Pulmonary artery endothelial cell (primary cell): Measurements from ENCODE around the gene POLD4. TPM values are rescaled to one million over a fixed set of nuclear protein-coding genes. Genes with fewer than 3 reads are reported as not detected.
"Not testable (repeated sequence)": the region's sequence is repeated elsewhere in the genome, so short reads cannot be mapped to it uniquely, and the experiment has no call there.

ENCODE experiments used
- DNase-seq: peaks from one replicate; pipeline ENCODE4 v3.0.0-alpha.2; 2011; ENCODE audit warnings: low read depth, low spot score
- total RNA-seq: library from RNA; depleted of rRNA; stranded (reverse); fragments of >200 nt; gene quantifications from 2 replicates; pipeline ENCODE4 v1.2.3, GENCODE V29; 2014

Gene POLD4
- total RNA-seq, 1 donor from 2014 or later = 29.2 TPM

DNA sequence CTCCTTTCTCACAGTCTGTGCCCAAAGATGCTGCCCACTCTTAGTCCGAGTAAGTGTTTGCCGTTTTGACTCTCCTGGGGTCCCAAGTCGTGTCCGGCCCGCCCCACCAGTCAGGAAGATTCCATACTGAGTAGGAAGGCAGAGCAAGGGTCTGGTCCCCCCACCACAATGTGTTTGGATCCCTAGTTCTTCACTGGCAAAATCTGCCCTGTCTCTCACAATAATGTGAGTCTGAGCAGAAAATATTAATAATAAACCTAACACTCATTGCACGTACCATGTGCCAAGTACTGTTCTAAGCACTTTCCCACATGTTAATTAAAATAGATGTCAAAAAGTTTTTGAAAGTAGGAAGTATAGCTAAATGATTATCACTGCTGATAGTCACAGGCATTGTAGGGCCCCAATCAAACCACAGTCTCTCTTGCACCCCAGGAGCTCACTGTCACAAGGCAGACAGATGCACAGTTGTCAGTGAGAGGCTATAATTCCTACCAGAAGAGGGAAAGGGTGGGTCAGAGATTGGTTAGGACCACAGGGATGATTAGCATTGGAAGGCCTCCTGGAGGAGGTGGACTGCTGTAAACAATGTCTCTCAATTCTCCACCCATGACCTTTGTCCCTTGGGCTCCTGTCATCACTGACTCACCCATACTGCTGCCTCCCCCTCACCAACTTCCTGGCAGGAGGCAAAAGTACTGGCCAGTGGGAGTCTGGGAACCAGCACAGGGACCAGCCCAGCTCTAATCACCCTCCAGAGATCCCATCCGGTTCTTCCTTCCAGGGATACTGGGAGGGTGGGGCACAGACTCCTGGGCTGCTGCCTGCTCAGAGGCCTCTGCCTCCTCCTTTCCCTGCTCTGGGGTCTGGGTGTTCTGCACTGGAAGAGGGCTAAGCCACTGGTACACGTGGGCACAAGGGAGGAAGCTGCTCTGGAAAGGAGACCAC is 1.0 kb upstream of the POLD4 start:
- DNase-seq = peak; percentile 82

DNA sequence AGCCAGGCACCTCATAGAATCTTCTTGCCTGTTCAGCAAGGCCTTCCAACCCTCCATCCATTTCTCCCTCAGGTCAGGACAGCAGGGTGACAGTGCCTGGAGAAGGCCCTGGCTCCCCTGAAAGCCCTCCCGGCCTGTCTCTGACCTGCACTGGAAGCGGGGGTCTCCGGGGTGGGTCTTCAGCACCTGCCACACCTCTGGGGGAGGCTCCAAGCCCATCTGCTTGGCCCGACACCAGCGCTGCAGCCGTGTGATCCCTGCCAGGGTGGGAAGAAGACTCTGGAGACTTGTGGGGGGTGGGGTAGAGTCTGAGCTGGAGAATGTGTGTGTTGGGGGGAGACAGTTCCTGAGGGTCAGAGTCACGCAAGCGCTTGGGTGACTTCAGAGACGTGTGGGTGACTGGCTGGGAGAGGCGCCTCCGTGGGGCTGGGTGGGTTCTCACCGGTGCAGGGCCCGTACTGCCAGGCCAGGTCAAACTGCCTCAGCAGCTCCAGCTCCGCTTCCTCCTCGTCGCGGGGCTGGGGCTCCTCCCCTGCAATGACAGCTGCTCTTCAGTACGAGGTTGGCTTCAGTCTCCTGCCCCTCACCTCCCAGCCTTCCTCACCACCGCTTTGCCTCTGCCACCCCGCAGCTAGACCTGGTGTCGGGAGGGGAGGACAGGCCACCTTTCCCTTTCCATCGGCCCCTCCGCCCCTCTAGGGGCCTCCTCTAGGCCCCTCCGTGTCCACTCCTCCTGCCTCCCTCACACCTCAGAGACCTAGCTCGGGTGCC is 615 bp downstream of the POLD4 start:
- DNase-seq = no peak

DNA sequence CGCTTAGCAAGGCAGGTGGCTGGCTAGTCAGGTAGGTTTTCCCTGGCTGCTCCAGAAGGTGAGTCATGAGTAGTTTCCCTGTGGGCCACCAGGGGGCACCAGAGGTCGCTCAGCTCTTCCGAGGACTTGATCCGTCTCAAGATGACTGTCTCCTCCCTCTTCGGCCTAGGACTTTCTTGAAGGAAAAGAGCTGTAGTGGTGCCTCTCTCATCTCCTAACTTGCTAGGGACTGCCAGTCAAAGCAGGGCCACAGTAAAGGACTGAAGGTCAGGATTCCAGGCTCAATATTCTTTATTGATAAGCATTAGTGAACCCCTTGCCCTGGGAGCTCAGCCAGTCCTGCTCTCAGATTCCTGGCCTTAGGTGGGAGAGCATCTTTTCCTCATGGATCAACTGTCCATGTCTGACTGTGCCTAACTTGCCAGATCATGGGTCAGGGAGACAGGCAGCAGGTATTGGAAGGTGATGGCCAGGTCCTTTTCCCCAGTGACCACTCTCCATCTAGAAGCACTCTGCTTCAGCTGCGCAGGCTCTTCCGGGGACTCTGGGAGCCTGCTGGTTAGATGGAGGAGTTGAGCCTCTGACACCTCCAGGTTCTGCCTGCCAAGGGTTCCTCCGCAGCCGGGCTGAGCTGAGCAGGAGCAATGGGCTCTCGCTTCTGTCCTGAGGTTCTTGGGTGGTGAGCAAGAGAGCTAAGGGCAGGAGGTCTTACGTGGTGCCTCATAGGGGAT is 1.9 kb downstream of the POLD4 start:
- DNase-seq = no peak

- DNase-seq = no peak
Measured at GRCh38 chr11:67349928-67350465, 3.3 kb downstream of the POLD4 start.

DNA sequence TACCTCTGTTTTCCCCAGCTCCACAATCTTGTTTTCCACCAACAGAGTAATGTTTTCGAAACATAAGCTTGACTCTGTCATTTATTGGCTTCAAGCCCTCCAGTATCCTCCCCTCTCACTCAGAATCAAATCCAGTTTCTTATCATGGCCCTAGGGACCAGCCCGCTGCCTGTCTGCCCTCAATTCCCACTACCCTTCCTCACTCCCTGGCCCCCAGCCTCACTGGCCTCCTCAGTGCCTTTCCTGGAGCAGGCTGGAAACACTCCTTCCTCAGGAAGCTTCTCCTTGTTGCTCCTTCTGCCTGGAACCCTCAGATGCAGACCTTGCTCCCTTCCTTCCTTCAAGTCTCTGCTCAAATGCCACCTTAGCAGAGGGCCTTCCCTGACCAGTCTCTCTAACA is 3.9 kb downstream of the POLD4 start:
- no peak for DNase-seq

- no peak for DNase-seq
Measured at GRCh38 chr11:67349036-67349435, 4.3 kb downstream of the POLD4 start.

- no peak for DNase-seq
Measured at GRCh38 chr11:67347964-67348749, 5.2 kb downstream of the POLD4 start.

- no peak for DNase-seq
Measured at GRCh38 chr11:67345920-67346819, 7.2 kb downstream of the POLD4 start.

DNA sequence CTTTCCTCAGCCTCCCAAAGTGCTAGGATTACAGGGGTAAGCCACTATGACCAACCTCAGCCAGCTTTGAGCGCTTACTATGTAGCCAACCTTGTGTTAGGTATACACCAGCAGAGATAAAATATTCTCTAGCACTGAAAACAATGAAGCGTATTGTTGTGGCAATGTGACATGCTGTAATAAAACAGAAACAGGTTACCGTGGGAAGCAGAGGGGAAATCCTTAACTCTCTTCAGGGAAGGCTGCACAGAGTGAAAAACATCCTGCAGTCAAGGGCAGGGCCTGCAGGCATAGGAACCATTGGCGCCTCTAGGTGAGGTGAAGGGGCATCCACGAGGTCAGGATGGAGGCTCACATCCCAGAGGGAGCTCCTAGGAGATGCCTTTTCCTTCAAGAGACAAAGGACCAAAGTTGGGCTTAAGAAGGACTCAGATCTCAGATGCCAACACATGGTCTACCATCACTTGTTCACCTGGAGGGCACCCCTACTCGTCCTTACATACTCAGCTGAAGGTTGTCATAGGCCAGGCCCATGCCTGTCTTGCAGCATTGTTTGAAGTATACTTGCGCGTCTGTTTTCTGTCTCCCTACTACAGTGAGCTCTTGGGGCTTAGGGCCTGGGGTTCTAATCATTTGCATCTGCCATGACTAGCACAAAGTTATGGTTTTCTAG is 8.0 kb downstream of the POLD4 start:
- DNase-seq = no peak

DNA sequence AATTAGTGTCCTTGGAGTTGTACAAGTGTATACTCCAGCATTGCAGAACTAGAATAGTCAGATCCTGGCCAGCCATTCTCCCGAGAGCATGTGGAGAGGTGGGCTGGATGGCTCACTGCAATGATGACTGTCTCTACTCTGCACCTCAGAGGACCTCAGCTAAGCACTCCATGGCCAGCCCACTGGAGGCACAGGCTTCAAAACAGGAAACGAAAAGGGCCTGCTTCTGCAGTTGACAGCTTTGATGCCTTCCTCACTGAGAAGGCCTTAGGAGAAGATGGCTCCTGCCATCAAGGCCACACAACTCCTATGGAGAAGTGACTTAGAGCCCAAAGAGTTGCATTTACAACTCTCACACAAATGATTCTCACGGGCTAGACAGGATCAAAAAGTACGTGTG is 9.1 kb downstream of the POLD4 start:
- no peak for DNase-seq

- no peak for DNase-seq
Measured at GRCh38 chr11:67337257-67337656, 16.1 kb downstream of the POLD4 start.

- no peak for DNase-seq
Measured at GRCh38 chr11:67332081-67332691, 21.2 kb downstream of the POLD4 start.

DNA sequence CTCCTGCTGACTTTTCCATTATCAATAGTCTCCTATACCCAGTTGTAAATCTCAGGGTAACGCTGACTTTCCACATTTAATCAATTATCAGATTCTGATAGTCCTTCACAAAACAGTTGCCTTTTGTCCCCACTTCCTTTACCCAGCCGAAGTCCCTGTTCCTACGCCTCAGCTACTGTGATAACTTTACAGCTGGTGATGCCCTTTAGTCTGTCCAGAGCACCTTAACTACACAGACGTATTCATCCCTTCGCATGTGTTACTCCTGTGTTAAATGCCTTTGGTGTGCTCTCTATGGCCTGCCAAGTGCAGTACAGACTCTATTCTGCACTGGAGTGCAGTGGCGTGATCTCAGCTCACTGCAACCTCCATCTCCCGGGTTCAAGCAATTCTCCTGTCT is 29.8 kb downstream of the POLD4 start:
- DNase-seq = no peak

DNA sequence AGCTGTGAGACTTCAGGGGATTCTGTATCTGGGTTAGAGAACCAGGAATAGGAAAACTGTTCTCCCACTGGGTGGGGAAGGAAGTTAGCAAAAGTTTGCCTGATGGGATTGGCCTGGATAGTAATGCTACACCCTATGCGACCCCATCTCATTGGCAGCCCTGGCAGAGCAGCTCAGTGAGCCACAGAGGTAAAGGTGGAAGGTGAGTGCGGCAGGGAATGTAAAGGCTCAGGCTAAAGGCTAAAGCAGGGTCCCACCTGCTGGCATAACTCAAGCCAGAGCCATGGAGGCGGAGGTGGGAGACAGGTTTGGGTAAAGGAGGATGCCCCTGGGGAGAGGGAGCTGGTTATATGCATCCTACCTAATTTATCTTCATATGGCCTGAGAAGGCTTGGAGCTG is 31.3 kb downstream of the POLD4 start:
- DNase-seq = no peak

- DNase-seq = no peak
Measured at GRCh38 chr11:67321313-67321871, 32.0 kb downstream of the POLD4 start.

DNA sequence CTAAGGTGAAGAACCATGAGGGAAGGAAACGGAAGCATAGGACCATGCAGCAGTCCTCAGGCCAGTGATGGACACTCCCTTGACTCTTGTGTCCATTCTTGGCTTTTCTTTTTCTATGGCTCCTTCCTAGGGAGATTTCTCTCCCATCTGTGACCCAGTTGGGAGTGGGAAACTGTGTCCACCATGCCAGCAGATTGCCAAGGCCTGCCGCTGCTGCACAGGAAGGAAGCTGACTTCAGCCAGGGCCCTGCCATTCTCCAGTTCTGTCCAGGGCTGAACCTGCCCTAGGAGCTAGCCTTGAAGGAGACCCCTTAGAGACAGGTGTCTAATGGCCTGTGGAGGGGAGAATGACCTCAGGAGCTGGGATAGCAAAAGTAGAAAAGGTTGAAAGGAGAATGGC is 32.7 kb downstream of the POLD4 start:
- DNase-seq = no peak

DNA sequence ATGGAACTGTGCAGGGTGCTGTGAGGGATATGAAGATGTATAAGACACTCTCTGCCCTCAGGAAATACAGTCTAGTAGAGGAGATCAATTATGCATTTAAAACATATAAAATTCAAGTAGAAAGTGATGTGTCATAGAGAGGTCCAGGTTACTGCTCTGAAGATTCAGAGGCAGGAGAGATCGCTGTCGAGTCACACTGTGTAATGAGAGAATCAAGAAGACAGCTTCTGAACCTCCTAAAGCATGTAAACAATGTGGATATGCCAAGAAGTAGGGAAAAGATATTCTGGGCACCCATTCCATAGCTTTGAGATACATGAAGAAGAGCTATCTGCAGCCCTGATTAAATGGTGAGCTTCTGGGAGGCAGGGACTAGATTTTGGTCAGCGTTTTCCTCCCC is 33.3 kb downstream of the POLD4 start:
- no peak for DNase-seq

- DNase-seq = not testable (repeated sequence)
Measured at GRCh38 chr11:67318876-67319275, 34.5 kb downstream of the POLD4 start.
